SK-N-SH (cell line): ENCODE data around the gene LMAN1. TPM values are rescaled to one million over a fixed set of nuclear protein-coding genes. Genes with fewer than 3 reads are reported as not detected.

Experiments
- CTCF ChIA-PET: fragments of 300-600, 350-600 bp; formaldehyde crosslinking; extraction: SDS; loops from one replicate; lab custom pipeline; 2021; lab: Yijun Ruan, JAX
- POLR2A ChIA-PET: fragments of 350-600 bp; sonication (Branson Sonifier 250); formaldehyde crosslinking; extraction: SDS; loops from one replicate; lab custom pipeline; 2020; ENCODE audit warnings: antibody characterized with exemption, inconsistent platforms; lab: Yijun Ruan, JAX
- DNase-seq: peaks from one replicate; pipeline ENCODE4 v3.0.0; 2012
- H2AFZ ChIP-seq: fragments of 200-600 bp; sonication (generic); 2 replicates; pipeline ENCODE4 v1.8.1; 2016; ENCODE audit warnings: antibody characterized with exemption, mild to moderate bottlenecking, low read depth
- H3F3A ChIP-seq: fragments of 200-600 bp; sonication (generic); replicated peaks from 2 replicates; pipeline ENCODE3; 2016; ENCODE audit warnings: antibody characterized with exemption, mild to moderate bottlenecking; ENCODE audit not compliant: insufficient read depth
- H3K27ac ChIP-seq, 2 experiments: fragments of 200-500 bp in 1 of 2; fragments of 200-600 bp in 1 of 2; sonication (Bioruptor generic) in 1 of 2; sonication (generic), shearing (Covaris generic) in 1 of 2; 2 replicates each; pipeline versions ENCODE4 v1.5.1 to v1.6.1; 2014 to 2016; ENCODE audit warnings: low read depth in 2 of 2, inconsistent platforms in 1 of 2, low read length in 1 of 2, mild to moderate bottlenecking in 1 of 2, mixed read lengths in 1 of 2
- H3K27me3 ChIP-seq: fragments of 200-600 bp; sonication (generic), shearing (Covaris generic); 2 replicates; pipeline ENCODE4 v1.6.1; 2016; ENCODE audit warnings: mixed run types; ENCODE audit not compliant: insufficient read depth
- H3K36me3 ChIP-seq, 2 experiments: fragments of 200-500 bp in 1 of 2; fragments of 200-600 bp in 1 of 2; sonication (Bioruptor generic) in 1 of 2; sonication (generic) in 1 of 2; replicated peaks in 1 of 2; 2 replicates each; pipeline versions ENCODE3 to v1.5.1; 2014 to 2016; ENCODE audit warnings: low read length in 1 of 2, mild to moderate bottlenecking in 1 of 2; ENCODE audit not compliant: insufficient read depth in 2 of 2, control insufficient read depth in 1 of 2
- H3K4me1 ChIP-seq, 2 experiments: fragments of 200-500 bp in 1 of 2; fragments of 200-600 bp in 1 of 2; sonication (Bioruptor generic) in 1 of 2; sonication (generic), shearing (Covaris generic) in 1 of 2; 2 replicates each; pipeline versions ENCODE4 v1.5.1 to v1.6.1; 2014 to 2016; ENCODE audit warnings: low read depth in 1 of 2, low read length in 1 of 2, mixed run types in 1 of 2; ENCODE audit not compliant: insufficient read depth in 2 of 2, control insufficient read depth in 1 of 2
- H3K4me2 ChIP-seq: fragments of 200-600 bp; sonication (generic), shearing (Covaris generic); 2 replicates; pipeline ENCODE4 v1.6.1; 2017; ENCODE audit warnings: mixed run types
- H3K4me3 ChIP-seq, 2 experiments: fragments of 200-500 bp in 1 of 2; fragments of 200-600 bp in 1 of 2; sonication (Bioruptor generic) in 1 of 2; sonication (generic), shearing (Covaris generic) in 1 of 2; 2 replicates each; pipeline versions ENCODE4 v1.5.1 to v1.8.1; 2014 to 2016; ENCODE audit warnings: low read depth in 2 of 2, inconsistent platforms in 1 of 2, low read length in 1 of 2, mild to moderate bottlenecking in 1 of 2, mixed read lengths in 1 of 2, moderate library complexity in 1 of 2
- H3K79me2 ChIP-seq: fragments of 200-600 bp; sonication (generic); 2 replicates; pipeline ENCODE4 v1.8.1; 2017; ENCODE audit warnings: mild to moderate bottlenecking; ENCODE audit not compliant: insufficient read depth
- H3K9ac ChIP-seq: fragments of 200-600 bp; sonication (generic); 2 replicates; pipeline ENCODE4 v1.6.1; 2017; ENCODE audit warnings: mixed run types
- H3K9me2 ChIP-seq: fragments of 200-600 bp; sonication (generic); 2 replicates; pipeline ENCODE4 v1.6.1; 2017; ENCODE audit warnings: mixed run types
- H3K9me3 ChIP-seq: fragments of 200-600 bp; sonication (generic); 2 replicates; pipeline ENCODE4 v1.6.1; 2017; ENCODE audit warnings: mixed run types, mild to moderate bottlenecking, moderate library complexity
- H4K20me1 ChIP-seq: fragments of 200-600 bp; sonication (generic); 2 replicates; pipeline ENCODE4 v1.6.1; 2017; ENCODE audit warnings: mild to moderate bottlenecking, mixed run types; ENCODE audit not compliant: insufficient read depth
- CHD2 ChIP-seq: fragments of 150-350 bp; IDR thresholded peaks from 2 replicates; pipeline ENCODE4 v1.6.1; 2018; ENCODE audit warnings: low read length; ENCODE audit not compliant: partially characterized antibody
- ELF1 ChIP-seq: IDR thresholded peaks from 2 replicates; pipeline ENCODE4 v1.4.0; 2012
- EP300 ChIP-seq, 2 experiments: IDR thresholded peaks; 2 replicates each; pipeline versions ENCODE4 v1.4.0 to v1.6.1; 2012; ENCODE audit warnings: borderline replicate concordance in 1 of 2, low read depth in 1 of 2, low read length in 1 of 2
- EZH2phosphoT487 ChIP-seq: fragments of 200-600 bp; sonication (generic); IDR thresholded peaks from 2 replicates; pipeline ENCODE4 v1.6.1; 2017; ENCODE audit warnings: low read depth, mixed run types, mild to moderate bottlenecking, antibody characterized with exemption, moderate library complexity, borderline replicate concordance
- FOSL2 ChIP-seq: IDR thresholded peaks from 2 replicates; pipeline ENCODE4 v1.4.0; 2012; ENCODE audit warnings: low read depth, mild to moderate bottlenecking, moderate library complexity, borderline replicate concordance
- FOXM1 ChIP-seq: IDR thresholded peaks from 2 replicates; pipeline ENCODE4 v1.4.0; 2012; ENCODE audit warnings: low read depth, mild to moderate bottlenecking
- GABPA ChIP-seq: IDR thresholded peaks from 2 replicates; pipeline ENCODE4 v1.4.0; 2012; ENCODE audit warnings: low read depth, mild to moderate bottlenecking
- GATA2 ChIP-seq: sonication (generic); formaldehyde crosslinking; IDR thresholded peaks from 2 replicates; pipeline ENCODE4 v1.5.0; 2020; ENCODE audit warnings: mild to moderate bottlenecking, missing genetic modification reagents
- JUND ChIP-seq: IDR thresholded peaks from 2 replicates; pipeline ENCODE4 v1.4.0; 2012
- MXI1 ChIP-seq: IDR thresholded peaks from 2 replicates; pipeline ENCODE4 v1.6.1; 2012; ENCODE audit warnings: mild to moderate bottlenecking, low read depth, low read length, improper control_type of control experiment
- RCOR1 ChIP-seq: fragments of 150-350 bp; IDR thresholded peaks from 2 replicates; pipeline ENCODE4 v1.6.1; 2017; ENCODE audit warnings: antibody characterized with exemption, low read length
- REST ChIP-seq: IDR thresholded peaks from 2 replicates; pipeline ENCODE4 v1.6.1; 2012; ENCODE audit warnings: mild to moderate bottlenecking, low read depth, low read length, moderate library complexity
- RFX5 ChIP-seq: IDR thresholded peaks from 2 replicates; pipeline ENCODE4 v1.6.1; 2012; ENCODE audit warnings: mild to moderate bottlenecking, improper control_type of control experiment, low read length
- SIN3A ChIP-seq: IDR thresholded peaks from 2 replicates; pipeline ENCODE4 v1.6.1; 2012; ENCODE audit warnings: low read depth, mild to moderate bottlenecking, low read length, moderate library complexity, borderline replicate concordance
- TAF1 ChIP-seq: IDR thresholded peaks from 2 replicates; pipeline ENCODE4 v1.6.1; 2012; ENCODE audit warnings: low read depth, mild to moderate bottlenecking, low read length, moderate library complexity, borderline replicate concordance
- TCF12 ChIP-seq: IDR thresholded peaks from 2 replicates; pipeline ENCODE4 v1.4.0; 2012
- TEAD4 ChIP-seq: IDR thresholded peaks from 2 replicates; pipeline ENCODE4 v1.4.0; 2012; ENCODE audit warnings: mild to moderate bottlenecking, borderline replicate concordance; ENCODE audit not compliant: insufficient read depth
- USF1 ChIP-seq: IDR thresholded peaks from 2 replicates; pipeline ENCODE4 v1.4.0; 2012; ENCODE audit warnings: low read depth, borderline replicate concordance
- USF2 ChIP-seq: fragments of 150-350 bp; IDR thresholded peaks from 2 replicates; pipeline ENCODE4 v1.6.1; 2017; ENCODE audit warnings: antibody characterized with exemption, low read length, low read depth, borderline replicate concordance
- YY1 ChIP-seq: IDR thresholded peaks from 2 replicates; pipeline ENCODE4 v1.4.0; 2012; ENCODE audit warnings: low read depth, mild to moderate bottlenecking
- WGBS: methylation state at CpG from one replicate; pipeline ENCODE4 v1.1.6; 2017; ENCODE audit warnings: low lambda C conversion rate; 5-methylcytosine and 5-hydroxymethylcytosine counted together
- polyA plus RNA-seq, 3 experiments: library from polyadenylated mRNA; depleted of rRNA; stranded (reverse); fragments of >200 nt; gene quantifications; 2 replicates each; pipeline ENCODE4 v1.2.3, GENCODE V29; 2012
- TF ChIP-seq, protein P1 (sequence below): IDR thresholded peaks from 2 replicates; pipeline ENCODE4; 2012

LMAN1 gene
- polyA plus RNA-seq, 1 of the 3 experiments (the other 2 are of a cell fraction), result 43.4 TPM

DNA sequence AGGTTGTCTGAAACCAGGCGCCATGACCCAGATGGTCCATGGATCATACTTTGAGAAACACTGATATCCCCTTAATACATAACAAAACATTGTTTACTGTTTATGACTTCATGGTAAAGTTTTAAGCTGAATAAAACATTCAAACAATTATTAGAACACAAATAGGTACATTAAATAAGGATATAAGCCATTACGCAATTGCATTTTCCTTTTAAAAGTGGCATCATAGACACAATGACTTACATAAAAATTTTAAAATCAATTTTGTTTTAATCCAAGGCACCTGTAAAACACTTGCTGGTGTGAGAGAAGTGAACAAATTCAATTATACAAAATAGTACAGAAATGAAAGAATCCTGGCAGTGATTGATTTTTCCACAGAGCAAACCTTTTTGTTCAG lies 30.4 kb downstream of the LMAN1 start:
- POLR2A ChIA-PET, result no interaction called here
- H3K4me2 ChIP-seq, result no peak overlapping the region
- H3K4me1 ChIP-seq, result no peaks in the 10 kb centered on the region
- no peaks in the 10 kb centered on the region for H3K9me3 ChIP-seq
- TF ChIP-seq FOXM1, result no peak
- TF ChIP-seq GABPA, result no peak
- TF ChIP-seq MXI1, result no peak
- TF ChIP-seq TCF12, result no peak
- TF ChIP-seq, protein P1, sequence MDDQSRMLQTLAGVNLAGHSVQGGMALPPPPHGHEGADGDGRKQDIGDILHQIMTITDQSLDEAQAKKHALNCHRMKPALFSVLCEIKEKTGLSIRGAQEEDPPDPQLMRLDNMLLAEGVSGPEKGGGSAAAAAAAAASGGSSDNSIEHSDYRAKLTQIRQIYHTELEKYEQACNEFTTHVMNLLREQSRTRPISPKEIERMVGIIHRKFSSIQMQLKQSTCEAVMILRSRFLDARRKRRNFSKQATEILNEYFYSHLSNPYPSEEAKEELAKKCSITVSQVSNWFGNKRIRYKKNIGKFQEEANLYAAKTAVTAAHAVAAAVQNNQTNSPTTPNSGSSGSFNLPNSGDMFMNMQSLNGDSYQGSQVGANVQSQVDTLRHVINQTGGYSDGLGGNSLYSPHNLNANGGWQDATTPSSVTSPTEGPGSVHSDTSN, result no peak
- no peak for TF ChIP-seq GATA2
- TF ChIP-seq CHD2, result no peak
- no peak for TF ChIP-seq TEAD4
- TF ChIP-seq TAF1, result no peak
- no peak for TF ChIP-seq EP300 (IDR thresholded peaks at IDR 0.05; ENCODE audit: borderline replicate concordance in 1 of 2, low read depth in 1 of 2, low read length in 1 of 2)
- TF ChIP-seq FOSL2, result no peak
- no peak for TF ChIP-seq JUND
- no peak for TF ChIP-seq ELF1
- TF ChIP-seq YY1, result no peak
- no peak for TF ChIP-seq RFX5
- H3K79me2 ChIP-seq, result no peaks in the 10 kb centered on the region
- no peak overlapping the region for H3K9ac ChIP-seq
- no peaks in the 10 kb centered on the region for H3K9me2 ChIP-seq
- no peak overlapping the region for H3K4me3 ChIP-seq
- WGBS, result 98% methylated on average over 2 of the region's 2 CpGs
- H4K20me1 ChIP-seq, result no peaks in the 10 kb centered on the region
- peaks cover 77 to 80% of the 10 kb centered on the region in 2 experiments for H3K36me3 ChIP-seq
- no peaks in the 10 kb centered on the region for H3K27me3 ChIP-seq
- peaks cover 4% of the 10 kb centered on the region for H3F3A ChIP-seq
- CTCF ChIA-PET, result interaction anchor here (1.4 to 3.6 kb wide), 2 partner anchors 10 to 74 kb away, joined by 3 to 17 read pairs; no protein-coding TSS in a partner anchor
- DNase-seq, result no peak
- no peak overlapping the region for H2AFZ ChIP-seq
- no peak overlapping the region for H3K27ac ChIP-seq

- POLR2A ChIA-PET, result no interaction called here
- H3K27ac ChIP-seq, result no peak overlapping the region
- no peaks in the 10 kb centered on the region for H3K4me1 ChIP-seq
- no peaks in the 10 kb centered on the region for H3K9me2 ChIP-seq
- no peaks in the 10 kb centered on the region for H4K20me1 ChIP-seq
- no peak overlapping the region for H3K9ac ChIP-seq
- H3K36me3 ChIP-seq, result peaks cover 49 to 53% of the 10 kb centered on the region in 2 experiments
- H3K27me3 ChIP-seq, result no peaks in the 10 kb centered on the region
- no peaks in the 10 kb centered on the region for H3K79me2 ChIP-seq
- peaks cover 4% of the 10 kb centered on the region for H3F3A ChIP-seq
- no peak for DNase-seq
- no peak overlapping the region for H3K4me2 ChIP-seq
- H2AFZ ChIP-seq, result no peak overlapping the region
- no peaks in the 10 kb centered on the region for H3K9me3 ChIP-seq
- no peak overlapping the region for H3K4me3 ChIP-seq
- WGBS, result 100% methylated on average over 1 of the region's 1 CpG
- CTCF ChIA-PET, result interaction anchor here (0.9 to 3.5 kb wide), 4 partner anchors 8 to 77 kb away, joined by 3 to 15 read pairs (median 4); no protein-coding TSS in a partner anchor
- TF ChIP-seq USF1 (no peak), SIN3A (no peak), GABPA (no peak), EZH2phosphoT487 (no peak), REST (no peak), MXI1 (no peak), EP300 (IDR thresholded peaks at IDR 0.05; ENCODE audit: borderline replicate concordance in 1 of 2, low read depth in 1 of 2, low read length in 1 of 2) (no peak), RFX5 (no peak), RCOR1 (no peak), USF2 (no peak), GATA2 (no peak), FOSL2 (no peak), TAF1 (no peak)
These were observed 33.1 kb downstream of the LMAN1 start for GRCh38 chr18:59325965-59326364.
